HepG2 (cell line): ENCODE measurements around the gene NAV2. TPM values are rescaled to one million over a fixed set of nuclear protein-coding genes. Genes with fewer than 3 reads are reported as not detected.

Experiments used
- BCL6 ChIP-seq: IDR thresholded peaks from 2 replicates; pipeline ENCODE4 v1.6.1; 2016; ENCODE audit warnings: missing genetic modification reagents, missing compliant biosample characterization
- CAMTA2 ChIP-seq: sonication (generic); formaldehyde crosslinking; IDR thresholded peaks from 2 replicates; pipeline ENCODE4 v1.4.0; 2020; ENCODE audit warnings: mild to moderate bottlenecking, missing genetic modification reagents, borderline replicate concordance
- ETV5 ChIP-seq: IDR thresholded peaks from 2 replicates; pipeline ENCODE4 v1.6.1; 2018; ENCODE audit warnings: missing biosample characterization, missing genetic modification reagents, inconsistent platforms, borderline replicate concordance
- HCFC1 ChIP-seq: fragments of 150-350 bp; IDR thresholded peaks from 2 replicates; pipeline ENCODE4 v1.6.1; 2014; ENCODE audit warnings: low read depth, low read length
- HDAC1 ChIP-seq: sonication (generic); formaldehyde crosslinking; IDR thresholded peaks from 2 replicates; pipeline ENCODE4 v1.5.1; 2020; ENCODE audit warnings: mild to moderate bottlenecking, missing genetic modification reagents
- HDAC2 ChIP-seq: sonication (generic); formaldehyde crosslinking; IDR thresholded peaks from 2 replicates; pipeline ENCODE4 v1.4.0; 2020; ENCODE audit warnings: missing genetic modification reagents
- HDAC6 ChIP-seq: fragments of 200-600 bp; sonication (generic); IDR thresholded peaks from 2 replicates; pipeline ENCODE4 v1.7.0; 2017; ENCODE audit warnings: mild to moderate bottlenecking, antibody characterized with exemption, low read length, low read depth
- JARID2 ChIP-seq: sonication (generic); formaldehyde crosslinking; IDR thresholded peaks from 2 replicates; pipeline ENCODE4 v1.8.1; 2023; ENCODE audit warnings: missing genetic modification reagents, inconsistent platforms; ENCODE audit not compliant: insufficient replicate concordance
- MTA1 ChIP-seq: sonication (generic); formaldehyde crosslinking; IDR thresholded peaks from 2 replicates; pipeline ENCODE4 v1.4.0; 2020; ENCODE audit warnings: missing genetic modification reagents, mild to moderate bottlenecking, borderline replicate concordance
- NFIC ChIP-seq: IDR thresholded peaks from 2 replicates; pipeline ENCODE4 v1.6.1; 2012; ENCODE audit warnings: mild to moderate bottlenecking, low read length, inconsistent platforms
- POLR2G ChIP-seq: fragments of 200-400 bp; formaldehyde crosslinking; IDR thresholded peaks from 2 replicates; pipeline ENCODE4 v1.6.1; 2018; ENCODE audit warnings: mild to moderate bottlenecking, low read depth, low read length, moderate library complexity
- RCOR2 ChIP-seq: IDR thresholded peaks from 2 replicates; pipeline ENCODE4 v1.6.1; 2016; ENCODE audit warnings: missing biosample characterization, missing genetic modification reagents
- RFX1 ChIP-seq: fragments of 450-650 bp; IDR thresholded peaks from 2 replicates; pipeline ENCODE4 v1.6.1; 2017
- RORA ChIP-seq: sonication (generic); formaldehyde crosslinking; IDR thresholded peaks from 2 replicates; pipeline ENCODE4 v1.5.0; 2020; ENCODE audit warnings: mild to moderate bottlenecking, missing genetic modification reagents, moderate library complexity
- SP140L ChIP-seq: sonication (generic); formaldehyde crosslinking; IDR thresholded peaks from 2 replicates; pipeline ENCODE4 v1.4.0; 2020; ENCODE audit warnings: missing genetic modification reagents, borderline replicate concordance
- THAP9 ChIP-seq: sonication (generic); formaldehyde crosslinking; IDR thresholded peaks from 2 replicates; pipeline ENCODE4; 2020; ENCODE audit warnings: missing genetic modification reagents, mild to moderate bottlenecking, borderline replicate concordance
- ZFX ChIP-seq: sonication (generic); formaldehyde crosslinking; IDR thresholded peaks from 2 replicates; pipeline ENCODE4 v1.4.0; 2020; ENCODE audit warnings: mild to moderate bottlenecking, low read depth, missing genetic modification reagents, moderate library complexity
- ZNF124 ChIP-seq: sonication (generic); formaldehyde crosslinking; IDR thresholded peaks from 2 replicates; pipeline ENCODE4 v1.4.0; 2020; ENCODE audit warnings: missing genetic modification reagents
- ZNF30 ChIP-seq: sonication (generic); formaldehyde crosslinking; IDR thresholded peaks from 2 replicates; pipeline ENCODE4 v1.5.0; 2020; ENCODE audit warnings: mild to moderate bottlenecking, missing genetic modification reagents
- ZNF343 ChIP-seq: sonication (generic); formaldehyde crosslinking; IDR thresholded peaks from 2 replicates; pipeline ENCODE4 v1.4.0; 2020; ENCODE audit warnings: mild to moderate bottlenecking, missing genetic modification reagents
- ZNF547 ChIP-seq: sonication (generic); formaldehyde crosslinking; IDR thresholded peaks from 2 replicates; pipeline ENCODE4 v1.5.1; 2020; ENCODE audit warnings: mild to moderate bottlenecking, missing genetic modification reagents
- ZNF605 ChIP-seq: sonication (generic); formaldehyde crosslinking; IDR thresholded peaks from 2 replicates; pipeline ENCODE4 v1.8.0; 2022; ENCODE audit warnings: mild to moderate bottlenecking, missing genetic modification reagents
- ZNF652 ChIP-seq: IDR thresholded peaks from 2 replicates; pipeline ENCODE4 v1.6.1; 2016; ENCODE audit warnings: low read depth, borderline replicate concordance
- ZNF768 ChIP-seq: sonication (generic); formaldehyde crosslinking; IDR thresholded peaks from 2 replicates; pipeline ENCODE4 v1.4.0; 2020; ENCODE audit warnings: missing genetic modification reagents
- polyA plus RNA-seq, 8 experiments: library from polyadenylated mRNA; depleted of rRNA in 3 of 8; stranded (reverse) in 7 of 8; unstranded in 1 of 8; fragments of >200 nt; fragmentation: Illumina TruSeq in 4 of 8; extraction: Trizol in 4 of 8; gene quantifications; 2 replicates each; pipeline versions ENCODE4 v1.2.1 to v1.2.3, GENCODE V29; 2011 to 2016; ENCODE audit warnings: low read depth in 4 of 8, missing spikeins in 1 of 8, mixed read lengths in 1 of 8; ENCODE audit not compliant: insufficient read depth in 1 of 8
- total RNA-seq, 5 experiments: library from RNA; depleted of rRNA; stranded (reverse); fragments of >200 nt; fragmentation: Illumina TruSeq; extraction: Trizol; gene quantifications; 2 replicates each; pipeline ENCODE4 v1.2.3, GENCODE V29; 2016; ENCODE audit warnings: low read depth in 1 of 5
- TF ChIP-seq, protein P1 (sequence below): IDR thresholded peaks from 2 replicates; pipeline ENCODE4 v1.6.1; 2012; ENCODE audit warnings: low read depth, low read length, improper control_type of control experiment
- TF ChIP-seq, protein P2 (sequence below): sonication (generic); formaldehyde crosslinking; IDR thresholded peaks from 2 replicates; pipeline ENCODE4 v1.4.0; 2020; ENCODE audit warnings: mild to moderate bottlenecking, missing genetic modification reagents, borderline replicate concordance

Gene NAV2
- total and polyA plus RNA-seq, 2 of the 13 experiments (the other 11 are each of a cell fraction or from before 2014, with no cell fraction given) = 9.3 to 34.6 TPM

- TF ChIP-seq SP140L (CRISPR knock-in tag) (no peak), RORA (CRISPR knock-in tag) (no peak), ZNF652 (peak; percentile 96), HDAC2 (CRISPR knock-in tag) (0 out of 2 replicates have a peak, but pooled peaks have one; percentile 50), ZNF30 (no peak), RCOR2 (CRISPR knock-in tag) (no peak), ZNF605 (CRISPR knock-in tag) (no peak), HDAC1 (CRISPR knock-in tag) (peak; percentile 42; the same call in 1 of the 2 replicates), ZNF124 (CRISPR knock-in tag) (0 out of 2 replicates have a peak, but pooled peaks have one; percentile 45), THAP9 (CRISPR knock-in tag) (no peak), MTA1 (CRISPR knock-in tag) (no peak), ZNF768 (CRISPR knock-in tag) (no peak), ETV5 (peak; percentile 35; the same call in 1 of the 2 replicates), ZNF547 (CRISPR knock-in tag) (0 out of 2 replicates have a peak, but pooled peaks have one; percentile 13), JARID2 (CRISPR knock-in tag) (no peak), RFX1 (no peak), ZFX (peak; percentile 67), NFIC (0 out of 2 replicates have a peak, but pooled peaks have one; percentile 27), ZNF343 (0 out of 2 replicates have a peak, but pooled peaks have one; percentile 59), CAMTA2 (CRISPR knock-in tag) (no peak), POLR2G (peak; percentile 55; the same call in 1 of the 2 replicates), BCL6 (CRISPR knock-in tag) (peak; percentile 47), HDAC6 (no peak), HCFC1 (no peak)
- TF ChIP-seq, protein P1, sequence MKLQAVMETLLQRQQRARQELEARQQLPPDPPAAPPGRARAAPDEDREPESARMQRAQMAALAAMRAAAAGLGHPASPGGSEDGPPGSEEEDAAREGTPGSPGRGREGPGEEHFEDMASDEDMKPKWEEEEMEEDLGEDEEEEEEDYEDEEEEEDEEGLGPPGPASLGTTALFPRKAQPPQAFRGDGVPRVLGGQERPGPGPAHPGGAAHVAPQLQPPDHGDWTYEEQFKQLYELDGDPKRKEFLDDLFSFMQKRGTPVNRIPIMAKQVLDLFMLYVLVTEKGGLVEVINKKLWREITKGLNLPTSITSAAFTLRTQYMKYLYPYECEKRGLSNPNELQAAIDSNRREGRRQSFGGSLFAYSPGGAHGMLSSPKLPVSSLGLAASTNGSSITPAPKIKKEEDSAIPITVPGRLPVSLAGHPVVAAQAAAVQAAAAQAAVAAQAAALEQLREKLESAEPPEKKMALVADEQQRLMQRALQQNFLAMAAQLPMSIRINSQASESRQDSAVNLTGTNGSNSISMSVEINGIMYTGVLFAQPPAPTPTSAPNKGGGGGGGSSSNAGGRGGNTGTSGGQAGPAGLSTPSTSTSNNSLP = no peak
- TF ChIP-seq, protein P2, sequence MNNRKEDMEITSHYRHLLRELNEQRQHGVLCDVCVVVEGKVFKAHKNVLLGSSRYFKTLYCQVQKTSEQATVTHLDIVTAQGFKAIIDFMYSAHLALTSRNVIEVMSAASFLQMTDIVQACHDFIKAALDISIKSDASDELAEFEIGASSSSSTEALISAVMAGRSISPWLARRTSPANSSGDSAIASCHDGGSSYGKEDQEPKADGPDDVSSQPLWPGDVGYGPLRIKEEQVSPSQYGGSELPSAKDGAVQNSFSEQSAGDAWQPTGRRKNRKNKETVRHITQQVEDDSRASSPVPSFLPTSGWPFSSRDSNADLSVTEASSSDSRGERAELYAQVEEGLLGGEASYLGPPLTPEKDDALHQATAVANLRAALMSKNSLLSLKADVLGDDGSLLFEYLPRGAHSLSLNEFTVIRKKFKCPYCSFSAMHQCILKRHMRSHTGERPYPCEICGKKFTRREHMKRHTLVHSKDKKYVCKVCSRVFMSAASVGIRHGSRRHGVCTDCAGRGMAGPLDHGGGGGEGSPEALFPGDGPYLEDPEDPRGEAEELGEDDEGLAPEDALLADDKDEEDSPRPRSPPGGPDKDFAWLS (CRISPR knock-in tag) = no peak
Measured at GRCh38 chr11:20022363-20023081, 309.9 kb downstream of the NAV2 start (continued).
